Peyer's patch (tissue), 4 donors: Measurements from ENCODE around the gene MXRA7.

Experiments
- POLR2A ChIP-seq, 2 donors: fragments of 450-650 bp; IDR thresholded peaks; one replicate each; pipeline ENCODE4 v1.5.1; 2017; ENCODE audit warnings: antibody characterized with exemption in 2 of 2, mild to moderate bottlenecking in 2 of 2, moderate library complexity in 2 of 2
- TF ChIP-seq, protein P1 (sequence below), 6 experiments: fragments of 450-650 bp in 4 of 6; fragments of 200-600 bp in 2 of 6; sonication (generic) in 1 of 6; IDR thresholded peaks; one replicate each; pipeline ENCODE4 v1.5.1; 2017 to 2019; ENCODE audit warnings: antibody characterized with exemption in 6 of 6, mild to moderate bottlenecking in 3 of 6, moderate library complexity in 1 of 6

DNA sequence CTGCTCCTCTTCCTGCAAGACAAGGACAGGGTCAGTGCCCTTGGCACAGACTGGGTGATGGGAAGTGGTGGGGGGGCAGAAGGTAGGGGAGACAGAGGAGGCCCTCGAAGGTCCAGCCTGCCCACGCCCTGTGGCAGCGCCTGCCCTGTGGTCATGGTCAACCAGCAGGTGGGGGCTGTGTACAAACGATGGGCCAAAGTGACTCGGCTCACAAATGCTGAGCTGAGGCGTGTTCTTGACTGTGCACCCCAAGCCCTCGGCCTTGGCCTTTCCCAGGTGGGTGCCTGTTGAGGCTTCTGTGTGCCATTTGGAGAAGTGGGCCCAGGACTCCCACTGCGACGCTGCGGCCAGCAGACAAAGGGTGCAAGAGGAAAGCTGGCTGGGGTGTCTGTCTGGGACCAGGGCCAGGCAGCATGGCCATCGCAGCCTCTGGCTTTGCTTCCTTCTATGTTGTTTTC, 22.6 kb downstream of the MXRA7 start:
- TF ChIP-seq, protein P1, sequence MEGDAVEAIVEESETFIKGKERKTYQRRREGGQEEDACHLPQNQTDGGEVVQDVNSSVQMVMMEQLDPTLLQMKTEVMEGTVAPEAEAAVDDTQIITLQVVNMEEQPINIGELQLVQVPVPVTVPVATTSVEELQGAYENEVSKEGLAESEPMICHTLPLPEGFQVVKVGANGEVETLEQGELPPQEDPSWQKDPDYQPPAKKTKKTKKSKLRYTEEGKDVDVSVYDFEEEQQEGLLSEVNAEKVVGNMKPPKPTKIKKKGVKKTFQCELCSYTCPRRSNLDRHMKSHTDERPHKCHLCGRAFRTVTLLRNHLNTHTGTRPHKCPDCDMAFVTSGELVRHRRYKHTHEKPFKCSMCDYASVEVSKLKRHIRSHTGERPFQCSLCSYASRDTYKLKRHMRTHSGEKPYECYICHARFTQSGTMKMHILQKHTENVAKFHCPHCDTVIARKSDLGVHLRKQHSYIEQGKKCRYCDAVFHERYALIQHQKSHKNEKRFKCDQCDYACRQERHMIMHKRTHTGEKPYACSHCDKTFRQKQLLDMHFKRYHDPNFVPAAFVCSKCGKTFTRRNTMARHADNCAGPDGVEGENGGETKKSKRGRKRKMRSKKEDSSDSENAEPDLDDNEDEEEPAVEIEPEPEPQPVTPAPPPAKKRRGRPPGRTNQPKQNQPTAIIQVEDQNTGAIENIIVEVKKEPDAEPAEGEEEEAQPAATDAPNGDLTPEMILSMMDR (IDR thresholded peaks at IDR 0.05): no peak
- TF ChIP-seq POLR2A (IDR thresholded peaks at IDR 0.05): no peak
